ENCODE data around the gene YPEL5.

YPEL5 gene

DNA sequence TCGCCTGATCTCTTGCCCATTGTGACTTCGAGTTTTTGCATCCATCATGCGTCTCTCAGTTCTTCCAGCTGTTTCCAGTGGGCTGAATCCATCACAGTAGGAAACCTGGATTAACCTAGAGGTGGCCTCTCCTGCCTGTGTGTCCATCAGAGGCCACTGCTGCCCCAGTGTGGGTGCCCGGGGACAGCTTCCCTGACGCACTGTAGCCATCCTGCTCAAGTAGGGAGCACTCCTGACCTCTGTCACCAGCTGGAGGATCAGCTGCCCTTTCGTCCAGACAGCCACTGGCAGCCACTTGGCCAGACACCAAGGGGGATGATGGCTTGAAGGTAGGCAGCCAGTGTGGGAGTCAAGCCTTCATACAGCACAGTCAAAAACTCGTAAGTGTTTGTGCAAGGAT, 47.6 kb downstream of the YPEL5 start:
- Histone ChIP-seq H3K4me3 (no peak overlapping the region), H3K4me2 (no peak overlapping the region), H3K36me3 (no peaks in the 10 kb centered on the region), H3K27me3 (no peaks in the 10 kb centered on the region), H3K27ac (no peak overlapping the region), H3K9me3 (no peaks in the 10 kb centered on the region; the same call in 1 of the 2 replicates), H3K4me1 (no peaks in the 10 kb centered on the region), H3K9ac (no peak overlapping the region), H4K20me1 (no peaks in the 10 kb centered on the region)
- no peak for TF ChIP-seq Cebpa-rat (IDR thresholded peaks at IDR 0.05)

DNA sequence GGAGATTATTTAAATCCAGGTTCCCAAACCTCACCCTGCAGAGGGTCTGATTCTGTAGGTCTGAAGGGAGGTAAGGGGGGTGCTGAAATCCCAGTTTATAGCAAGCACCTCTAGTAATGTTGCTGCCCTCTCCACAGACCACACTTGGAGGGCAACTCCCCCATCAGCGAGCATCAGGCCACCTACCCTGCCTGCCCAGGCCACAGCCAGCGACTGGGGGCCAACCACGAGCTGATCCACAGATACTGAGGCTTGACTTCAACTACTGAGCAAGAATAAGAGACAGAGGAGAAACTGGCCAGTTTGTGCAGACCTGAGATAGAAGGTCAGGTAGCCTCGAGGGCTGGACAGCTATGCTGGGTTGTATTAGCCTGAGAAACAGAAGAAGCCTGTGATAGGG, 48.2 kb downstream of the YPEL5 start:
- H3K4me3 ChIP-seq, result no peak overlapping the region
- no peak overlapping the region for H3K9ac ChIP-seq
- no peak overlapping the region for H3K27ac ChIP-seq
- no peaks in the 10 kb centered on the region for H3K36me3 ChIP-seq
- no peaks in the 10 kb centered on the region for H4K20me1 ChIP-seq
- H3K9me3 ChIP-seq, result no peaks in the 10 kb centered on the region; the same call in 1 of the 2 replicates
- H3K4me1 ChIP-seq, result no peaks in the 10 kb centered on the region
- no peak for TF ChIP-seq Cebpa-rat (IDR thresholded peaks at IDR 0.05)
- H3K4me2 ChIP-seq, result no peak overlapping the region
- no peaks in the 10 kb centered on the region for H3K27me3 ChIP-seq

DNA sequence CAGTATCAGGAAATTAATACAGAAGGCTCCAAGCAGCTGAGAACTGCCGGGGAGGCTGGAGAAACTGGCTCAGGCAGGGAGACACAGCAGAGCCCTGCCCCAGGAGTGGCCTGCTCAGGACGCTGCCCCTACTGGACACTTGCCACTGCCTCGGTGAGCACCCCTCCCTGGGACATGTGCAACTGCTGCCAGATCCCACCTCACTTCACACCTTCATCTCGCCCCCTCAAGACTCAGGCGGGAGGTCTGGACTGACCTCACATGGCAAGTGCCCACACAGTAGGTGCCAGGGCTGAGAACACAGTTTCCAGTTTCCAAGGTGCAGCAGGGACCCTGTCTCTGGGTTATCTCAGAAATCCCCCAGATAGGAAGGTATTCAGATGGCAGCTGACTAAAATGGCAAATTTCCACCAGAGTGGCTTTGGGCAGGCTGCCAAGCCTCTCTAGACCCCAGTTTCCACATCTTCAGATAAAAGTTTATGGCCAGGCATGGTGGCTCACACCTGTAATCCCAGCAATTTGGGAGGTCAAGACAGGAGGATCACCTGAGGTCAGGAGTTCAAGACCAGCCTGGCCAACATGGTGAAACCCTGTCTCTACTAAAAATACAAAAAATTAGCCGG, 50.9 kb downstream of the YPEL5 start:
- no peak overlapping the region for H3K9ac ChIP-seq
- no peaks in the 10 kb centered on the region for H4K20me1 ChIP-seq
- no peak overlapping the region for H3K4me2 ChIP-seq
- H3K4me3 ChIP-seq, result no peak overlapping the region
- H3K36me3 ChIP-seq, result no peaks in the 10 kb centered on the region
- H3K27me3 ChIP-seq, result no peaks in the 10 kb centered on the region
- no peaks in the 10 kb centered on the region for H3K4me1 ChIP-seq
- no peak overlapping the region for H3K27ac ChIP-seq
- no peaks in the 10 kb centered on the region for H3K9me3 ChIP-seq
- TF ChIP-seq Cebpa-rat (IDR thresholded peaks at IDR 0.05), result no peak

DNA sequence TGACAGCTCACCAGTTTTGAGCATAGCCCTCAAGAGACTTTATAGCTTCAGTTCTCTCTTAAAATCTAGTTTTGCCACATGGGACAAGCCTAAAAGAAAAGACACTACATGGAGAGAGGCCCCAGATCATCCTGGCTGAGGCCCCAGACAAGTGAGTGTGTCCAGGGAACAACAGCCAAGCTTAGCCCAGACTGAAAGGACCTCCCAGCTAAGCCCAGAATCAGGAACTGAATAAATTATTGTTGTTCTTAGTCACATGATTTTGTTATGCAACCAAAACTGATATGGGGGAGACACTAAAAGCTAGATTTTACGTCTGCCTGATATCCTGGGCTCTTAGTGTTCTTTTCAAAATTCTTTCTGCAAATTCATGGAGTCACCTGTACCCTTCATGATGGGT, 55.2 kb downstream of the YPEL5 start:
- TF ChIP-seq Cebpa-rat (IDR thresholded peaks at IDR 0.05), result no peak
- Histone ChIP-seq H3K36me3 (no peaks in the 10 kb centered on the region), H3K9ac (no peak overlapping the region), H3K9me3 (no peaks in the 10 kb centered on the region), H3K4me2 (no peak overlapping the region), H3K27ac (no peak overlapping the region), H3K4me3 (no peak overlapping the region), H3K27me3 (no peaks in the 10 kb centered on the region), H3K4me1 (peaks cover 8% of the 10 kb centered on the region), H4K20me1 (no peaks in the 10 kb centered on the region)

DNA sequence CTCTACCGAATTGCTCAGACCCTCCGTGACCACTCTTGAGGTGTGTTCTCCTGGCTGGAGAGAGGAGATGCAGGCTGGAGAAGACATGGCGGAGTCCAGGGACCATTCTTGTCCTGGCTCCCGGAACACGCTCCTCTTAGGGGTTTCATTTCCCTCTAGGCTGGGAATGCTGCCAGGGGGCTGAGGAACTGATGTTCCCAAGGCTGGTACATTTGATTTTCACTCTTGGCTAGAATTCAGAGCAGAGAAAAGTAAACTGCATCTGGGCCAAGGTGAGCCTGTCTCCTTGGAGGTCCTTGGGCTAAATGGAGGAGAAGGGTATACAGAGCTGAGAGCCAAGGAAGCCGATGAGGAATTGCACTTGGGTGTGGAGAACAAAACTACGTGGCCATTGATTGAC, 56.3 kb downstream of the YPEL5 start:
- Histone ChIP-seq H3K27me3 (no peaks in the 10 kb centered on the region), H3K4me3 (no peak overlapping the region), H3K36me3 (no peaks in the 10 kb centered on the region), H4K20me1 (no peaks in the 10 kb centered on the region), H3K4me2 (no peak overlapping the region), H3K9ac (no peak overlapping the region), H3K9me3 (no peaks in the 10 kb centered on the region), H3K4me1 (peaks cover 8% of the 10 kb centered on the region), H3K27ac (no peak overlapping the region)
- no peak for TF ChIP-seq Cebpa-rat (IDR thresholded peaks at IDR 0.05)

DNA sequence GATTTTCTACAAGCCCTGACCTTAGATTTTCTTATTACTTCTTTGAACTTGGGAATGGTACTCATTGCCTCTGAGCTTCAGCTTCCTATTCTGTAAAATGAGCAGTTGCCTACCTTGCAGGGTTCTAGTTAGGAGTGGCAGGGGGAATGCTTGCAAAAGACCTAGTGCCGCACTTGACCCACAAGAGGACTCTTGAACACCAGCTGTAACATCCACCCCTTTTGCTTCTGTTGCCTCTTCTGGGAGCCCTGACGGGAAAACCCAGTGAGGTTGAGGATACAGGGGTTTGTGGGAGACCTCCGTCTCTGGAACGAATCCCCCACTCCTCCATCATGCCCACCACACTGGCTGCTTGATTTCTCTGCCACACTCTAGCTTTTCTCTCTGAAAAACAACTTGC, 57.5 kb downstream of the YPEL5 start:
- no peak for TF ChIP-seq Cebpa-rat (IDR thresholded peaks at IDR 0.05)
- Histone ChIP-seq H4K20me1 (no peaks in the 10 kb centered on the region), H3K9me3 (no peaks in the 10 kb centered on the region), H3K4me1 (peaks cover 8% of the 10 kb centered on the region), H3K27ac (no peak overlapping the region), H3K4me2 (no peak overlapping the region), H3K4me3 (no peak overlapping the region), H3K27me3 (no peaks in the 10 kb centered on the region), H3K36me3 (no peaks in the 10 kb centered on the region), H3K9ac (no peak overlapping the region)

DNA sequence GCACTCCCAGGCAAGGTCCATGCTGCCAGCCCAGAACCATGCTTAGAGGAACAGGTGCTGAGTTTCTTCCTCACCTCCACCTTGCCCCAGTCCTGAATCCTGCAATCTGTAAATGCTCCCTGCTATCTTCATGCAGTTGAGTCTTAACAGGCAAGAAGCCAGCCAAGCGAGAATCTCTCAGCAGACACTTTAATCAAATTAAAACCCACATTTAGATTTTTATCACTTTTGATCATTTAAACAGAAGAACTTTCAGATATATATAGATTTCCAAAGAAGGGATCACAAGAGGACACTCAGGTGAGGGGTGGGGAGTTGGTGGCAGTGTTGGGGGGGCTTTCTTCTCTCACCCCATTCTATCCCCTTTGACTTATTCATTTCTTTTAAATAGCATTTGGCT, 58.6 kb downstream of the YPEL5 start:
- Histone ChIP-seq H3K4me3 (no peak overlapping the region), H3K27me3 (no peaks in the 10 kb centered on the region), H3K9ac (no peak overlapping the region), H3K4me2 (0 out of 2 replicates have a peak overlapping the region, but pooled peaks have one; percentile 0), H3K36me3 (no peaks in the 10 kb centered on the region), H3K4me1 (peaks cover 8% of the 10 kb centered on the region), H4K20me1 (no peaks in the 10 kb centered on the region), H3K27ac (no peak overlapping the region), H3K9me3 (no peaks in the 10 kb centered on the region)
- no peak for TF ChIP-seq Cebpa-rat (IDR thresholded peaks at IDR 0.05)

DNA sequence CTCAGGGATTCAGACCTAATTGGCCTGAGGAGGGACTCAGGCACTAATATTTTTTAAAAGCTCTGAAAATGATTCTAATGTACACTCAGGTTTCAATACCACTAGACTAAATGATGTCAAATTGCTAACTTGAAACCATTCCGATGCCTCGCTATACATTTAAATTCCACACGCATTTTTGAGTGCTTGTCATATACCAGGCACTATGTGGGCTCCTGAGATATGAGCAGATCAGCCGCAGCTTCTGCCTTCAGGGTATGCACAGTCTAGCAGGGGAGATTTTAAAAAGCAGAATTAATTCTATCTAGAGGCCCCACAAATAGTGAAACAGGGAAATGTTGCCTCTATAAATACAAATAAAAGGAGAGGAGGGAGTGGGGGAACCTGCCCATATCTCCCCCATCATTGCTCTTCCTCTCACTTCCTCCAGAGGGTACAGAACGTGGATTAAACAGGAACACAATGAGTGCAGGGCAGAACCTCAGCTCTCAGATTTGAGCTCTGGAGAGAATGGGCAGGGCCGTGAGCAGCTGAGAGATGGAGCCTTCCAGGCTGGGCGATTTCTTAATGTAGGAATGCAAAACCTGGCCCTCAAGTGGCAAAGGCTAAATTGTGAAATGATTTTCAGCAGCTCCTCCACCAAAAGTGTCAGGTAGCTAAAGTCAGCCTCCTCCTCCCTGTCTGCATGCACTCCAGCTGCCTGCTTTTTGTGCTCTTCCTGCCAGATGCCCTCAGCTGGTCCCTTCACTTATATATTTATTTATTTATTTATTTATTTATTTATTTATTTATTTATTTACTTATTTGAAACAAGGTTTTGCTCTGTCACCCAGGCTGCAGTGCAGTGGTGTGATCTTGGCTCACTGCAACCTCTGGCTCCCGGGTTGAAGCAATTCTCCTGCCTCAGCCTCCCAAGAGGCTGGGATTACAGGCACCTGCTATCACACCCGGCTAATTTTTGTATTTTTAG, 59.9 kb downstream of the YPEL5 start:
- Histone ChIP-seq H3K4me3 (no peak overlapping the region), H4K20me1 (no peaks in the 10 kb centered on the region), H3K9ac (no peak overlapping the region), H3K4me2 (no peak overlapping the region), H3K9me3 (no peaks in the 10 kb centered on the region), H3K36me3 (no peaks in the 10 kb centered on the region), H3K27me3 (no peaks in the 10 kb centered on the region), H3K4me1 (peaks cover 8% of the 10 kb centered on the region), H3K27ac (no peak overlapping the region)
- no peak for TF ChIP-seq Cebpa-rat (IDR thresholded peaks at IDR 0.05)

DNA sequence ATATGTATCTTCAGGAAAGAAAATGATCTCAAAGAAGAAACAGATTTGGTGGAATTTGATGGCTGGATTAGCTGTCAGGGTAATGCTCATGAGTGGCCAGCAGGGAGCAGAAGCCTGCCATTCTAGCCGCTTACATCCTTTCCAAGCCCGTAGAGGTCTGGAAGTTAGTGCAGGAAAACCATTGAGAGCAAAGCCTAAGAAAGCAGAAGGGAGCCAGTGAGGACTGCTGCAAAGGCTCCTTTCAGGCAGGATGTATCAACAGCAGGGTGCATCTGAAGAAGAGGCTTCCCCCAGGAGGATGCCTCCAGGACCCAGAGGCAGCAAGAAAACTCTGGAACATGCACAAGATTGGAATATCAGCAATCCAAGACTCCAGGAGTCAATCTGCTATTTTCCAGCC, 61.6 kb downstream of the YPEL5 start:
- H3K4me3 ChIP-seq, result no peak overlapping the region
- no peaks in the 10 kb centered on the region for H4K20me1 ChIP-seq
- no peaks in the 10 kb centered on the region for H3K36me3 ChIP-seq
- peaks cover 8% of the 10 kb centered on the region for H3K4me1 ChIP-seq
- H3K27ac ChIP-seq, result no peak overlapping the region
- no peak overlapping the region for H3K9ac ChIP-seq
- TF ChIP-seq Cebpa-rat (IDR thresholded peaks at IDR 0.05), result no peak
- H3K27me3 ChIP-seq, result no peaks in the 10 kb centered on the region
- no peak overlapping the region for H3K4me2 ChIP-seq
- no peaks in the 10 kb centered on the region for H3K9me3 ChIP-seq

DNA sequence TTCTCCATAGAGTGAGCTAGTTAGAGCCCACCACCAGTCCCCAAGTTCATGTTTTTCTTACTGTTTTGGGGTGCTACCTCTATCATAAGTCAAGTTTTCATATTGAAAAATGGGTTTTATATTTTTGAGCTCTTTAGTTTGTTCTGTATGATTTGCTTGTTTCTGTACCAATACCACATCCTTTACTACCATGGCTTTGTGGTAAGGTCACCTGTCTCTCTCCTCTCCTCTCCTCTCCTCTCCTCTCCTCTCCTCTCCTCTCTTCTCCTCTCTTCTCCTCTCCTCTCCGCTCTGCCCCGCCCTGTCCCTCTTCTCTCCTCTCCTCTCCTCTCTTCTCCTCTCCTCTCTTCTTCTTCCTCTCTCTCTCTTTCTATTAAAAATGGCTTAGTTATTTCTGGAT, 62.4 kb downstream of the YPEL5 start:
- H3K4me1 ChIP-seq, result peaks cover 8% of the 10 kb centered on the region
- H3K27ac ChIP-seq, result no peak overlapping the region
- H4K20me1 ChIP-seq, result no peaks in the 10 kb centered on the region
- no peak overlapping the region for H3K4me3 ChIP-seq
- no peak for TF ChIP-seq Cebpa-rat (IDR thresholded peaks at IDR 0.05)
- H3K9me3 ChIP-seq, result no peaks in the 10 kb centered on the region
- H3K36me3 ChIP-seq, result no peaks in the 10 kb centered on the region
- no peak overlapping the region for H3K9ac ChIP-seq
- no peak overlapping the region for H3K4me2 ChIP-seq
- H3K27me3 ChIP-seq, result no peaks in the 10 kb centered on the region
